Coronary artery (tissue), 2 donors: ENCODE results near the gene SERPINE1.
"Not testable (repeated sequence)": the region's sequence is repeated elsewhere in the genome, so short reads cannot be mapped to it uniquely, and the experiment has no call there.

Source experiments
- DNase-seq: peaks from one replicate; pipeline ENCODE4 v3.0.0-alpha.2; 2017; ENCODE audit warnings: low spot score
- H3K27ac ChIP-seq, 2 donors: fragments of 200-600 bp; sonication (generic); one replicate each; pipeline ENCODE4 v1.5.1; 2016 to 2019
- H3K4me3 ChIP-seq: fragments of 200-600 bp; sonication (generic); 2 replicates; pipeline ENCODE4 v1.5.1; 2016; ENCODE audit warnings: mild to moderate bottlenecking, moderate library complexity
- CTCF ChIP-seq: fragments of 200-600 bp; sonication (generic); IDR thresholded peaks from one replicate; pipeline ENCODE4 v1.5.1; 2019; ENCODE audit warnings: antibody characterized with exemption

The SERPINE1 gene

GRCh38 chr7:101125989-101126650 is 784 bp upstream of the SERPINE1 start:
- Histone ChIP-seq H3K27ac (peak overlapping the region; percentile 82 to 92), H3K4me3 (peak overlapping the region; percentile 70)
- no peak for TF ChIP-seq CTCF
- peak; percentile 89 for DNase-seq

GRCh38 chr7:101127460-101128039 is 646 bp downstream of the SERPINE1 start:
- H3K4me3 ChIP-seq: peak overlapping the region; percentile 70
- no peak for DNase-seq
- no peak for TF ChIP-seq CTCF
- peak overlapping the region; percentile 82 to 92 for H3K27ac ChIP-seq

- no peak for TF ChIP-seq CTCF
- Histone ChIP-seq H3K4me3 (peak overlapping the region; percentile 70), H3K27ac (peak overlapping the region; percentile 48 to 76)
- no peak for DNase-seq
Observed at GRCh38 chr7:101128040-101128834, 1.3 kb downstream of the SERPINE1 start.

- no peak for TF ChIP-seq CTCF
- Histone ChIP-seq H3K4me3 (no peak overlapping the region), H3K27ac (no peak overlapping the region)
- DNase-seq: no peak
Observed at GRCh38 chr7:101129603-101130117, 2.8 kb downstream of the SERPINE1 start.

GRCh38 chr7:101132626-101133600 is 6.0 kb downstream of the SERPINE1 start:
- H3K4me3 ChIP-seq, DNase-seq, H3K27ac ChIP-seq: not testable (repeated sequence)

GRCh38 chr7:101133621-101134398 is 6.9 kb downstream of the SERPINE1 start:
- no peak for DNase-seq
- H3K27ac ChIP-seq: no peak overlapping the region
- TF ChIP-seq CTCF: no peak
- no peak overlapping the region for H3K4me3 ChIP-seq
